ENCODE data around the gene MEGF6.

- TF ChIP-seq, protein P1, sequence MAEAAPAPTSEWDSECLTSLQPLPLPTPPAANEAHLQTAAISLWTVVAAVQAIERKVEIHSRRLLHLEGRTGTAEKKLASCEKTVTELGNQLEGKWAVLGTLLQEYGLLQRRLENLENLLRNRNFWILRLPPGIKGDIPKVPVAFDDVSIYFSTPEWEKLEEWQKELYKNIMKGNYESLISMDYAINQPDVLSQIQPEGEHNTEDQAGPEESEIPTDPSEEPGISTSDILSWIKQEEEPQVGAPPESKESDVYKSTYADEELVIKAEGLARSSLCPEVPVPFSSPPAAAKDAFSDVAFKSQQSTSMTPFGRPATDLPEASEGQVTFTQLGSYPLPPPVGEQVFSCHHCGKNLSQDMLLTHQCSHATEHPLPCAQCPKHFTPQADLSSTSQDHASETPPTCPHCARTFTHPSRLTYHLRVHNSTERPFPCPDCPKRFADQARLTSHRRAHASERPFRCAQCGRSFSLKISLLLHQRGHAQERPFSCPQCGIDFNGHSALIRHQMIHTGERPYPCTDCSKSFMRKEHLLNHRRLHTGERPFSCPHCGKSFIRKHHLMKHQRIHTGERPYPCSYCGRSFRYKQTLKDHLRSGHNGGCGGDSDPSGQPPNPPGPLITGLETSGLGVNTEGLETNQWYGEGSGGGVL (CRISPR knock-in tag; IDR thresholded peaks at IDR 0.05), result no peak
- TF ChIP-seq GTF2F1 (IDR thresholded peaks at IDR 0.05; ENCODE audit: low read depth, low read length), result no peak
- no peak for TF ChIP-seq CBX1 (IDR thresholded peaks at IDR 0.05; ENCODE audit: low read depth)
- no peak for TF ChIP-seq TAF1 (IDR thresholded peaks at IDR 0.05; ENCODE audit: control insufficient read depth, extremely low read depth, insufficient read depth, low read length, severe bottlenecking)
- TF ChIP-seq CBX3 (IDR thresholded peaks at IDR 0.05; ENCODE audit: borderline replicate concordance in 1 of 2, low read length in 2 of 2), result no peak
- no peak for TF ChIP-seq TARDBP (IDR thresholded peaks at IDR 0.05)
- TF ChIP-seq, protein P2, sequence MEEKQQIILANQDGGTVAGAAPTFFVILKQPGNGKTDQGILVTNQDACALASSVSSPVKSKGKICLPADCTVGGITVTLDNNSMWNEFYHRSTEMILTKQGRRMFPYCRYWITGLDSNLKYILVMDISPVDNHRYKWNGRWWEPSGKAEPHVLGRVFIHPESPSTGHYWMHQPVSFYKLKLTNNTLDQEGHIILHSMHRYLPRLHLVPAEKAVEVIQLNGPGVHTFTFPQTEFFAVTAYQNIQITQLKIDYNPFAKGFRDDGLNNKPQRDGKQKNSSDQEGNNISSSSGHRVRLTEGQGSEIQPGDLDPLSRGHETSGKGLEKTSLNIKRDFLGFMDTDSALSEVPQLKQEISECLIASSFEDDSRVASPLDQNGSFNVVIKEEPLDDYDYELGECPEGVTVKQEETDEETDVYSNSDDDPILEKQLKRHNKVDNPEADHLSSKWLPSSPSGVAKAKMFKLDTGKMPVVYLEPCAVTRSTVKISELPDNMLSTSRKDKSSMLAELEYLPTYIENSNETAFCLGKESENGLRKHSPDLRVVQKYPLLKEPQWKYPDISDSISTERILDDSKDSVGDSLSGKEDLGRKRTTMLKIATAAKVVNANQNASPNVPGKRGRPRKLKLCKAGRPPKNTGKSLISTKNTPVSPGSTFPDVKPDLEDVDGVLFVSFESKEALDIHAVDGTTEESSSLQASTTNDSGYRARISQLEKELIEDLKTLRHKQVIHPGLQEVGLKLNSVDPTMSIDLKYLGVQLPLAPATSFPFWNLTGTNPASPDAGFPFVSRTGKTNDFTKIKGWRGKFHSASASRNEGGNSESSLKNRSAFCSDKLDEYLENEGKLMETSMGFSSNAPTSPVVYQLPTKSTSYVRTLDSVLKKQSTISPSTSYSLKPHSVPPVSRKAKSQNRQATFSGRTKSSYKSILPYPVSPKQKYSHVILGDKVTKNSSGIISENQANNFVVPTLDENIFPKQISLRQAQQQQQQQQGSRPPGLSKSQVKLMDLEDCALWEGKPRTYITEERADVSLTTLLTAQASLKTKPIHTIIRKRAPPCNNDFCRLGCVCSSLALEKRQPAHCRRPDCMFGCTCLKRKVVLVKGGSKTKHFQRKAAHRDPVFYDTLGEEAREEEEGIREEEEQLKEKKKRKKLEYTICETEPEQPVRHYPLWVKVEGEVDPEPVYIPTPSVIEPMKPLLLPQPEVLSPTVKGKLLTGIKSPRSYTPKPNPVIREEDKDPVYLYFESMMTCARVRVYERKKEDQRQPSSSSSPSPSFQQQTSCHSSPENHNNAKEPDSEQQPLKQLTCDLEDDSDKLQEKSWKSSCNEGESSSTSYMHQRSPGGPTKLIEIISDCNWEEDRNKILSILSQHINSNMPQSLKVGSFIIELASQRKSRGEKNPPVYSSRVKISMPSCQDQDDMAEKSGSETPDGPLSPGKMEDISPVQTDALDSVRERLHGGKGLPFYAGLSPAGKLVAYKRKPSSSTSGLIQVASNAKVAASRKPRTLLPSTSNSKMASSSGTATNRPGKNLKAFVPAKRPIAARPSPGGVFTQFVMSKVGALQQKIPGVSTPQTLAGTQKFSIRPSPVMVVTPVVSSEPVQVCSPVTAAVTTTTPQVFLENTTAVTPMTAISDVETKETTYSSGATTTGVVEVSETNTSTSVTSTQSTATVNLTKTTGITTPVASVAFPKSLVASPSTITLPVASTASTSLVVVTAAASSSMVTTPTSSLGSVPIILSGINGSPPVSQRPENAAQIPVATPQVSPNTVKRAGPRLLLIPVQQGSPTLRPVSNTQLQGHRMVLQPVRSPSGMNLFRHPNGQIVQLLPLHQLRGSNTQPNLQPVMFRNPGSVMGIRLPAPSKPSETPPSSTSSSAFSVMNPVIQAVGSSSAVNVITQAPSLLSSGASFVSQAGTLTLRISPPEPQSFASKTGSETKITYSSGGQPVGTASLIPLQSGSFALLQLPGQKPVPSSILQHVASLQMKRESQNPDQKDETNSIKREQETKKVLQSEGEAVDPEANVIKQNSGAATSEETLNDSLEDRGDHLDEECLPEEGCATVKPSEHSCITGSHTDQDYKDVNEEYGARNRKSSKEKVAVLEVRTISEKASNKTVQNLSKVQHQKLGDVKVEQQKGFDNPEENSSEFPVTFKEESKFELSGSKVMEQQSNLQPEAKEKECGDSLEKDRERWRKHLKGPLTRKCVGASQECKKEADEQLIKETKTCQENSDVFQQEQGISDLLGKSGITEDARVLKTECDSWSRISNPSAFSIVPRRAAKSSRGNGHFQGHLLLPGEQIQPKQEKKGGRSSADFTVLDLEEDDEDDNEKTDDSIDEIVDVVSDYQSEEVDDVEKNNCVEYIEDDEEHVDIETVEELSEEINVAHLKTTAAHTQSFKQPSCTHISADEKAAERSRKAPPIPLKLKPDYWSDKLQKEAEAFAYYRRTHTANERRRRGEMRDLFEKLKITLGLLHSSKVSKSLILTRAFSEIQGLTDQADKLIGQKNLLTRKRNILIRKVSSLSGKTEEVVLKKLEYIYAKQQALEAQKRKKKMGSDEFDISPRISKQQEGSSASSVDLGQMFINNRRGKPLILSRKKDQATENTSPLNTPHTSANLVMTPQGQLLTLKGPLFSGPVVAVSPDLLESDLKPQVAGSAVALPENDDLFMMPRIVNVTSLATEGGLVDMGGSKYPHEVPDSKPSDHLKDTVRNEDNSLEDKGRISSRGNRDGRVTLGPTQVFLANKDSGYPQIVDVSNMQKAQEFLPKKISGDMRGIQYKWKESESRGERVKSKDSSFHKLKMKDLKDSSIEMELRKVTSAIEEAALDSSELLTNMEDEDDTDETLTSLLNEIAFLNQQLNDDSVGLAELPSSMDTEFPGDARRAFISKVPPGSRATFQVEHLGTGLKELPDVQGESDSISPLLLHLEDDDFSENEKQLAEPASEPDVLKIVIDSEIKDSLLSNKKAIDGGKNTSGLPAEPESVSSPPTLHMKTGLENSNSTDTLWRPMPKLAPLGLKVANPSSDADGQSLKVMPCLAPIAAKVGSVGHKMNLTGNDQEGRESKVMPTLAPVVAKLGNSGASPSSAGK (IDR thresholded peaks at IDR 0.05), result no peak
- no peak for TF ChIP-seq ZC3H4 (CRISPR knock-in tag; IDR thresholded peaks at IDR 0.05; ENCODE audit: borderline replicate concordance)
Observed at GRCh38 chr1:3603156-3603555, 8.2 kb downstream of the MEGF6 start.

Measured in K562 (cell line).